C4-2B (cell line): ENCODE data around the gene B4GALT4.

Experiments used
- H3K27ac ChIP-seq: fragments of 450-650 bp; 2 replicates; pipeline ENCODE4 v1.5.1; 2017
- ZFX ChIP-seq: fragments of 450-650 bp; IDR thresholded peaks from 2 replicates; pipeline ENCODE4 v1.6.1; 2017
- TF ChIP-seq, protein P1 (sequence below): fragments of 450-650 bp; conservative IDR thresholded peaks from 2 replicates; pipeline ENCODE4 v1.5.1; 2017; ENCODE audit warnings: mild to moderate bottlenecking

B4GALT4 gene

DNA sequence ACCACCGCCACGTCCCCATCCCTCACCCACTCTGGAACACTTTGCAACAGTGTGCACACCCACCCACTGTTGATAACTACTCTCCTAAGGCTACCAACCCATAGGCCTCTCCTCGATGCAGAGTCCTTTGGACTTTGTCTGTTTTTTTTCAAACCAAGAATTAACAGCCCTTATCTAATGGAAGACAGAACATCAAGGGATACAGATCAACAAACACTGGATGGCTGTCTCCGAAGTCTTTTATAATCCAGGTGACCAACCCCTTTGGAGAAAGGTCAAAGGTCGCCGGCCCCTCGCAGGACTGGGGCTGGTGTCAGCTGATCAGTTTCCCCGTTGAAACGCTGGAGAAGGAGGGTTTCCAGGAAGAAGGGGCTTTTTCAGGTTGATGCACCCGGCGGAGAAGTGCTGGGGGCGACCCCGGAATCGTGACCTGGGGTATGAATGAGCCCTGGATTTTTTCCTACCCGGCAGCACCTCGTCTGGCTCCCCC lies 532 bp downstream of the B4GALT4 start:
- TF ChIP-seq ZFX: no peak
- TF ChIP-seq, protein P1, sequence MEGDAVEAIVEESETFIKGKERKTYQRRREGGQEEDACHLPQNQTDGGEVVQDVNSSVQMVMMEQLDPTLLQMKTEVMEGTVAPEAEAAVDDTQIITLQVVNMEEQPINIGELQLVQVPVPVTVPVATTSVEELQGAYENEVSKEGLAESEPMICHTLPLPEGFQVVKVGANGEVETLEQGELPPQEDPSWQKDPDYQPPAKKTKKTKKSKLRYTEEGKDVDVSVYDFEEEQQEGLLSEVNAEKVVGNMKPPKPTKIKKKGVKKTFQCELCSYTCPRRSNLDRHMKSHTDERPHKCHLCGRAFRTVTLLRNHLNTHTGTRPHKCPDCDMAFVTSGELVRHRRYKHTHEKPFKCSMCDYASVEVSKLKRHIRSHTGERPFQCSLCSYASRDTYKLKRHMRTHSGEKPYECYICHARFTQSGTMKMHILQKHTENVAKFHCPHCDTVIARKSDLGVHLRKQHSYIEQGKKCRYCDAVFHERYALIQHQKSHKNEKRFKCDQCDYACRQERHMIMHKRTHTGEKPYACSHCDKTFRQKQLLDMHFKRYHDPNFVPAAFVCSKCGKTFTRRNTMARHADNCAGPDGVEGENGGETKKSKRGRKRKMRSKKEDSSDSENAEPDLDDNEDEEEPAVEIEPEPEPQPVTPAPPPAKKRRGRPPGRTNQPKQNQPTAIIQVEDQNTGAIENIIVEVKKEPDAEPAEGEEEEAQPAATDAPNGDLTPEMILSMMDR: no peak
- peak overlapping the region; percentile 80 for H3K27ac ChIP-seq

DNA sequence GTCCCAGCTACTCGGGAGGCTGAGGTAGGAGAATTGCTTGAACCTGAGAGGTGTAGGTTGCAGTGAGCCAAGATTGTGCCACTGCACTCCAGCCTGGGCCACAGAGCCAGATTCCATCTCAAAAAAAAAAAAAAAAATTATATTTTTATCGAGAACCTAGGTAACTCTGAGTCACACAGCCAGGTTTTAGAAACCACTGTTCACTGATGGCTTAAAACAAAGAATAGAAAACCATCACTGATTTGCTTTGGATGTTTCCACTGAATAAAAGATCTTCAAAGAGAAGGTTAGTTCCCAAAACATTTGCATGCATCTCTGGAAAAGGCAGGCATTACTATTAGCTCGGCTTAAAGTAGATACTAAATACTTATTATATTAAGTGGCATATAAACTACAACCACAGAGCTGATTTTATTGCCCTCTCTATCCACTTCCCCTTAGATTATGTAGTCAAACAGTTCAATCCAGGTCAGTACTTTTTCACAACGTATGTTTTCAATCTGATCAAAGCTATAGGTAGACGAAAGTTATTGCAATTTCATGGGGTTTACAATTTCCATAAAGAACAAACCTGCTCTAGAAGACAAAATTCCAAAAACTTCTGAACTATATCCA lies 1.4 kb downstream of the B4GALT4 start:
- H3K27ac ChIP-seq: no peak overlapping the region; the same call in 1 of the 2 replicates
- TF ChIP-seq, protein P1: no peak
- no peak for TF ChIP-seq ZFX

DNA sequence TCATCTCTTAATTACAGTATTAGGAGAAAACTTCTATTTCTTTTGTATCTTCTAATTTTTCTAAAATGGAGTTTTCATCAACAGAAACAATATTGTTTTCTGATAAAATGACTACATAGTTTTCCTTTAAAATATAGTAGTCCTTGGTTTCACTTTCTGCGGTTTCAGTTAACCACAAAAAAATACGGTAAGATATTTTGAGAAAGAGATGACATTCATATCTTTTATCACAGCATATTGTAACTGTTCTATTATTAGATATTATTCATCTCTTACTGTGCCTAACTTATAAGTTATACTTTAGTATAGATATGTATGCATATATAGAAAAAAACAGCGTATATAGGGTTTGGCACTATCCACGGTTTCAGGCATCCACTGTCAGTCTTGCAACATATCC lies 2.3 kb downstream of the B4GALT4 start:
- TF ChIP-seq, protein P1: no peak
- no peak overlapping the region for H3K27ac ChIP-seq

DNA sequence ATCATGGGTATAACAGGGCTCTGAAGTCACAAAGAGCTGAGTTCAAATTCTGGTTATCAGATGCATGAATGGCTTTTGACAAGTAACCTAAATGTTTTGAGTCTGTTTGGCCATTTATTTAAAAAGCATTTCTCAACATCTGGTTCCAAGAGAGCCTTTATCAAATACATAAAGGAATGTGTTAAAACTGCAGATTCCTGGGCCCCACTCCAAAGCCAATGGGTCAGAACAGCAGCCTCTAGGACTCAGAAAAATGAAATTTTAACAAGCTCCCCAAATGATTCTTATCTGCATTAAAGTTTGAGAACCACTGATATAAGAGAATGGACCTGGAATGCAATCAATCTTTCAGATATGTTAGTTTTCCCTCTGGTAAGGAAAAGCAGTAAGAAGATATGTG lies 3.4 kb downstream of the B4GALT4 start:
- TF ChIP-seq, protein P1: no peak
- TF ChIP-seq ZFX: no peak
- H3K27ac ChIP-seq: no peak overlapping the region

DNA sequence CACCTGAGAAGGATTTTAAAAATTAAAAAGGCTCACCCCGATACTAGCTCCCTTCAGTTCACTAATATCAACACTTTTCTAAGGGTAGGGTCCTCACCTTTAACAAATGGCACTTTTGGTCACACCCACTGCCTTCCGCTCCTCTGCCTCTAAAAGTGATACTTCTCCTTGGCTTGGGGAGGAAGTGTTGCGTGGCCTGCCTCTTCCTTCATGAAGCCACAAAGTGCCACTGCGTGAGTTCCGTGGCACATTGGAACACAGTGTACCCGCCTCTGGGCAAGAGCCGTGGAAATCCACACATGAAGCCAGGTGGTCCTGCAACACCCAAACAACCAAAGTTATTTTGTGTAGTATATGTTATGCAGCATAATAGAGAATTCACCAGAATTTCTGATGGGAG lies 3.9 kb downstream of the B4GALT4 start:
- no peak overlapping the region for H3K27ac ChIP-seq
- TF ChIP-seq, protein P1: no peak
- no peak for TF ChIP-seq ZFX

DNA sequence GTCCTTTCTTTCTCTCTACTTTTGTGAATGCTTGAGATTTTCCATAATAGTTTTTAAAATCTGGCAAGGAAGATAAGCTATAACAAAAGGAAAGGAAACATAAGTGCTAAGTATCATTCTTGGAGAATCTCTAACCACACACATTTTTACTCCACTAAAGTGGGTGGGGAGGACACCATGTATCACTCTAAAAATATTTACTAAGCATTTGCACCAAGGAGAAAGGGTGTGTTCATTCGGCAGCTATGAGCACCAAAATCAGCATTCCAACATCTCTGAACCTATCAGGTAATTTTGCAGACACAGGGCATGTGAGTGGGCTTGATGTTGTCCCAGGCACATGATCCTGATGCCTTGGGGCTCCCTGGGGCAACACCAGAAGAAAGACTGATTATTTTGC lies 5.5 kb downstream of the B4GALT4 start:
- TF ChIP-seq ZFX: no peak
- TF ChIP-seq, protein P1: no peak
- H3K27ac ChIP-seq: no peak overlapping the region

- TF ChIP-seq ZFX: no peak
- TF ChIP-seq, protein P1: no peak
- no peak overlapping the region for H3K27ac ChIP-seq
These were observed 6.1 kb downstream of the B4GALT4 start for GRCh38 chr3:119234610-119235009.
